Measurements from ENCODE around the gene RPS21. TPM values are rescaled to one million over a fixed set of nuclear protein-coding genes. Genes with fewer than 3 reads are reported as not detected.

RPS21 gene
- total RNA-seq, 1 donor from 2014 or later: 1,737 TPM

DNA sequence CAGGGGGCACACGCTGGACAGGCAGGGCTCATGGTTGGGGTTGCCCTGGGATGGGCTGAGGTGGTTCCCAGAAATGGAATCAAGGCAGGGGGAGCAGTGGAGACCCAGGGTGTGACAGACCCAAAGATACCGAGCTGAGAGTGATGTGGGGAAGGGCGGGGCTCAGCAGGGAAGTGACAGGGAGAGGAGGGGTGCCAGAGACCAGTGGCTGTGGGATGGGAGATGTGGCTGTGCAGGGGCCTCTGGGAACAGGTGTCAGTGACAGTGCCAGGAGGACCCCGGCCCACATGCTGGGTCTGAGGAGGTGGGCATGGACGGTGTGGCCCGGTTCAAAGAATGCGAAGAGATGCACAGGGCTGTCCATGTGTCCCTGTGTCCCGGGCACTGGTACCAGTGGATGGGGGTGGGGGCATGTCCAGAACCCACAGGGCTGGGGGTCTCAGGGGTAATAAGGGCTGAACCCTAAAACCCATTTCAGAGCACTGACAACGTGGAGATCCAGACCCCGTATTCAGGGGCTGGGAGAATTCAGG, 19.1 kb downstream of the RPS21 start:
- no peak for FAIRE-seq
- Histone ChIP-seq H3K27me3 (ENCODE audit: control insufficient read depth, insufficient read depth, low read length) (no peaks in the 10 kb centered on the region), H3K36me3 (ENCODE audit: control insufficient read depth, insufficient read depth, low read length) (no peaks in the 10 kb centered on the region), H3K4me3 (ENCODE audit: low read depth, low read length) (peak overlapping the region; percentile 52)
- DNase-seq (ENCODE audit: low read depth): no peak
- TF ChIP-seq, protein P1, sequence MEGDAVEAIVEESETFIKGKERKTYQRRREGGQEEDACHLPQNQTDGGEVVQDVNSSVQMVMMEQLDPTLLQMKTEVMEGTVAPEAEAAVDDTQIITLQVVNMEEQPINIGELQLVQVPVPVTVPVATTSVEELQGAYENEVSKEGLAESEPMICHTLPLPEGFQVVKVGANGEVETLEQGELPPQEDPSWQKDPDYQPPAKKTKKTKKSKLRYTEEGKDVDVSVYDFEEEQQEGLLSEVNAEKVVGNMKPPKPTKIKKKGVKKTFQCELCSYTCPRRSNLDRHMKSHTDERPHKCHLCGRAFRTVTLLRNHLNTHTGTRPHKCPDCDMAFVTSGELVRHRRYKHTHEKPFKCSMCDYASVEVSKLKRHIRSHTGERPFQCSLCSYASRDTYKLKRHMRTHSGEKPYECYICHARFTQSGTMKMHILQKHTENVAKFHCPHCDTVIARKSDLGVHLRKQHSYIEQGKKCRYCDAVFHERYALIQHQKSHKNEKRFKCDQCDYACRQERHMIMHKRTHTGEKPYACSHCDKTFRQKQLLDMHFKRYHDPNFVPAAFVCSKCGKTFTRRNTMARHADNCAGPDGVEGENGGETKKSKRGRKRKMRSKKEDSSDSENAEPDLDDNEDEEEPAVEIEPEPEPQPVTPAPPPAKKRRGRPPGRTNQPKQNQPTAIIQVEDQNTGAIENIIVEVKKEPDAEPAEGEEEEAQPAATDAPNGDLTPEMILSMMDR (IDR thresholded peaks at IDR 0.05; ENCODE audit: insufficient read depth, low read length, severe bottlenecking): no peak

DNA sequence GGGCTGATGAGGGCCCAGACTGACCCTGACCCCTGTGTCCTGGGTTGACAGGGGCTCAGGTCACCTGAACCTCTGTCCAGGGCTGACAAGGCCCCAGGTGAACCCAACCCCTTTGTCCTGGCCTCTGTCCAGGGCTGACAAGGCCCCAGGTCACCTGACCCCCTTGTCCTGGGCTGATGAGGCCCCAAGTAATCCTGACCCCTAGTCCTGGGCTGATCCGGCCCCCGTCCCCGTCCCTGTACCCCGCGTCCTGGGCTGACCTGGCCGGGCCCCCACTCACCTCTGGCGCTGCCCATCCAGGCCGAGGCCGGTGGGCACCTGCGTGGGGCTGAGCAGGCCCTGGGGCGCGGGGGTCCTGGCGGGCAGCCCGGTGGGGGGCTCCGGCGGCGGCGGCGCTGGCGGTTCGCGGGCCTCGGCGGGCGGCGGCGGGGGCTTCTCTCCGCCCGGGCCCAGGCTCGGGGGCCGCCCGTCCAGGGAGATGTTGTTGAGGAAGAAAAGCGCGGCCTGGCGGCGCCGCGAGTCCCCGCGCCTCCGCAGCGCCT, 19.8 kb downstream of the RPS21 start:
- DNase-seq (ENCODE audit: low read depth): no peak
- no peaks in the 10 kb centered on the region for H3K27me3 ChIP-seq (ENCODE audit: control insufficient read depth, insufficient read depth, low read length)
- H3K4me3 ChIP-seq (ENCODE audit: low read depth, low read length): peak overlapping the region; percentile 52
- H3K36me3 ChIP-seq (ENCODE audit: control insufficient read depth, insufficient read depth, low read length): no peaks in the 10 kb centered on the region
- no peak for FAIRE-seq
- TF ChIP-seq, protein P1 (IDR thresholded peaks at IDR 0.05; ENCODE audit: insufficient read depth, low read length, severe bottlenecking): no peak

DNA sequence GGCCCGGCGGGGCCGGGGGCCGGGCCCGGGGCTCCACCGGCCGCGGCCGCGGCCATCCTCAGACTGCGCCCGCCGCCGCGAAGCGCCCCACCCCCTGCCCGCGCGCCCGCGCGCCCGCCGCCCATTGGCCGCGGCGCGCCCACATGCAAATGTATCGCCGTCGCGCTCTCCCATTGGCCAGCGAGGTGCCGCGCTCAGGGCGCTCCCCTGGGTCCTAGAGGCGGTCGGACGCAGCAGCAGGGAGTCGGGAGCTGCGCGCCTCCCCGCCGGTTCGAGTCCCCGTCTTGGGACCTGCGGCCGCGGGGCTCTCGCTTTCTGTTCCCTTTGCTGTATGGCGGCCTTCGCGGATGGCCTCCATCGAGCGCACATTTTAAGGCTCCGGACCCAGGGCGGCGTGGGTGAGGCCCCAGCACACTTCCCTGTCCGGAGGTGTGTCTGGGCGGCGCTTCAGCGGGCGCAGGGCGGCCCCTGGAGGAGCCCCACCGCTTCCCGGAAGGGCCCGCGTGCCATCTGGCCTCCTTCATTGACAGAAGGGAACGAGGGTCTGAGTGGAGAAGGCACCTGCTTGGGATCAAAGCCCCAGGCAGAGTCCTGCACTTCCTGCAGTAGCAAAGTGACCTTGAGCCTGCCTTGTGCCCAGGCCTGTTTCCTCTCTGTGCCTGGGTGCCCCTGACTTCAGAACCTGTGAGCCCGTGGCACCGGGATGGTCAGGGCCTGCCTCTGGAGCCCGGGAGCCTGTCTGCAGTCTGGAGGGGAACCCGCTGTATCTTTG, 20.5 kb downstream of the RPS21 start, which contains the start of gene CABLES2:
Gene CABLES2 (minus strand): TSS at position 65 of the 772 bp plus-strand sequence. CDS start 9 bp downstream, at position 56.
- no peak for FAIRE-seq
- TF ChIP-seq, protein P1 (IDR thresholded peaks at IDR 0.05; ENCODE audit: insufficient read depth, low read length, severe bottlenecking): peak; percentile 6
- peak; percentile 81 for DNase-seq (ENCODE audit: low read depth)
- no peaks in the 10 kb centered on the region for H3K27me3 ChIP-seq (ENCODE audit: control insufficient read depth, insufficient read depth, low read length)
- H3K4me3 ChIP-seq (ENCODE audit: low read depth, low read length): peak within 1 kb of the TSS; percentile 52
- no peaks in the 10 kb centered on the region for H3K36me3 ChIP-seq (ENCODE audit: control insufficient read depth, insufficient read depth, low read length)

DNA sequence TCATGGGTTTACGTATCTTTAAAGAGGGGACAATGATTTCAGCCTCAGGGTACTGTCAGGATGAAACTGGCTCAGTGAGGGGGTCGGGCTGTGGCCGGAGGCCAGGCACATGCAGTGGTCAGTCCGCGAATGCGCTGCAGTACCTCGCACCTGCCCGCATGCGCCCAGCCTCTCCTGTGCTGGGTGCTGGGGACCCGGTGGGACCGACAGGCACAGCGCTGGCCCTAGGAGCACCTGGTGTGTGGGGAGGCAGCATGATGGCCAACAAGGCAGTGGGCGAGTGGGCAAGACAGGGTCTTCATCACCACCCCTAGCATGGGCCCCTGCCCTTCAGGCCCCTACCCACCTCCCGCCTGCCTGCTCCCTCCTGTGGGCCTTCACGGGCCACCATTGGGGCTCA, 21.2 kb downstream of the RPS21 start:
- TF ChIP-seq, protein P1 (IDR thresholded peaks at IDR 0.05; ENCODE audit: insufficient read depth, low read length, severe bottlenecking): no peak
- H3K27me3 ChIP-seq (ENCODE audit: control insufficient read depth, insufficient read depth, low read length): no peaks in the 10 kb centered on the region
- no peak overlapping the region for H3K4me3 ChIP-seq (ENCODE audit: low read depth, low read length)
- DNase-seq (ENCODE audit: low read depth) (no peak), FAIRE-seq (no peak)
- no peaks in the 10 kb centered on the region for H3K36me3 ChIP-seq (ENCODE audit: control insufficient read depth, insufficient read depth, low read length)

DNA sequence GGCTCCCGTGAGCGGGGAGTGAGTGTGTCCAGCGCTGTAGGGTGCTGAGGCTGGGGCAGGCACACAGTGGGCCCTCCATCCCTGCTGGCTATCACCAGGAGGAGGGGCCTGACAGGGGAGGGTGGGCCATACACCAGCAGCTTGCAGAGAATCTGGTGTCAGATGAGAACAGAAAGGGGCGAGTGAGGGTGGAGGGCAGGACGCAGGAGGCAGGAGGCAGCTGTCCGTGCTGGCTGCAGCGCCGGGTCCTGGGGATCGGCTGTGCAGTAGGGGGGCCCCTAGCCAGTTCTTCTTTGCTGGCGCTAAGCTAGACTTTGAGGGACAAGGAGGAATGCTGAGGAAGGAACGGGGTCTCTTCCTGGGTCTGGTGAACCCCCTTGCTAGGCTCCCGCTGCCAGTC, 21.7 kb downstream of the RPS21 start:
- TF ChIP-seq, protein P1 (IDR thresholded peaks at IDR 0.05; ENCODE audit: insufficient read depth, low read length, severe bottlenecking): no peak
- Histone ChIP-seq H3K27me3 (ENCODE audit: control insufficient read depth, insufficient read depth, low read length) (no peaks in the 10 kb centered on the region), H3K36me3 (ENCODE audit: control insufficient read depth, insufficient read depth, low read length) (no peaks in the 10 kb centered on the region), H3K4me3 (ENCODE audit: low read depth, low read length) (no peak overlapping the region)
- FAIRE-seq: no peak
- no peak for DNase-seq (ENCODE audit: low read depth)

Measured in bronchial epithelial cell (primary cell).